ENCODE measurements around the gene USP6NL. TPM values are rescaled to one million over a fixed set of nuclear protein-coding genes. Genes with fewer than 3 reads are reported as not detected.
A peak's percentile ranks its signal among the peaks of the same experiment; 100 is the strongest.

USP6NL gene
- total RNA-seq, 4 donors from 2014 or later: 10.4 to 14.9 (median 13.2) TPM

DNA sequence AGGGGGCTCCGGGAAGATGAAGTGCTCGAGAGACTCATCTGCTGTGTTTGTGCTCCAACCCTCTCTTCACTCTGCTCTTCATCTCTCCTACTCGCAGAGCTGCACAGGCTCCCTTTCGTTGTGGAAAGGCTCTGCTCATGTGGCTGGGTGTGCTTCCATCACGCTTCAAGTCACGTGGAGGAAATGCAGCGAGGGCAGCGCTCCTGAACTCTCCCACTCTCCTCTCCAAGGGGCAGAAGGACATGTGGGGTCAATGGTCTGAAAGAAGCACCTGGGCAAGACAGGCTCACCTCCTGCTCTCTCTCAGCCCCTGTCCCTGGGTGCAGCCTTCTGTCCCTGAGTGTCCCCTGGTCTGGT is 72.6 kb downstream of the USP6NL start:
- TF ChIP-seq EP300 (IDR thresholded peaks at IDR 0.05) (no peak), POLR2A (IDR thresholded peaks at IDR 0.05; ENCODE audit: low read depth) (no peak), CTCF (IDR thresholded peaks at IDR 0.05) (no peak), POLR2AphosphoS5 (IDR thresholded peaks at IDR 0.05) (no peak)
- Histone ChIP-seq H3K27me3 (no peaks in the 10 kb centered on the region), H3K4me1 (peaks cover 0 to 5% (median under 1%) of the 10 kb centered on the region in 4 donors), H3K27ac (replicated peaks in 1 of 4) (no peak overlapping the region), H3K9me3 (no peaks in the 10 kb centered on the region), H3K4me3 (no peak overlapping the region), H3K36me3 (no peaks in the 10 kb centered on the region)
- intact Hi-C loops (cut with DNase I): no loop called here
- WGBS: 98% methylated on average over 8 of the region's 8 CpGs
- no peak for DNase-seq (ENCODE audit: extremely low spot score)

- no peak overlapping the region for H3K4me3 ChIP-seq
- TF ChIP-seq POLR2AphosphoS5 (IDR thresholded peaks at IDR 0.05) (no peak), EP300 (IDR thresholded peaks at IDR 0.05) (no peak), POLR2A (IDR thresholded peaks at IDR 0.05; ENCODE audit: low read depth) (no peak), CTCF (IDR thresholded peaks at IDR 0.05) (no peak)
- no peaks in the 10 kb centered on the region for H3K9me3 ChIP-seq
- 100% methylated on average over 1 of the region's 1 CpG for WGBS
- no peaks in the 10 kb centered on the region for H3K27me3 ChIP-seq
- H3K27ac ChIP-seq (replicated peaks in 1 of 4): no peak overlapping the region
- no peak for DNase-seq (ENCODE audit: extremely low spot score)
- no peaks in the 10 kb centered on the region for H3K36me3 ChIP-seq
- intact Hi-C loops (cut with DNase I): no loop called here
- peaks cover 0 to 15% (median 9%) of the 10 kb centered on the region in 4 donors for H3K4me1 ChIP-seq
Measured at GRCh38 chr10:11536228-11536627, 75.2 kb downstream of the USP6NL start.

DNA sequence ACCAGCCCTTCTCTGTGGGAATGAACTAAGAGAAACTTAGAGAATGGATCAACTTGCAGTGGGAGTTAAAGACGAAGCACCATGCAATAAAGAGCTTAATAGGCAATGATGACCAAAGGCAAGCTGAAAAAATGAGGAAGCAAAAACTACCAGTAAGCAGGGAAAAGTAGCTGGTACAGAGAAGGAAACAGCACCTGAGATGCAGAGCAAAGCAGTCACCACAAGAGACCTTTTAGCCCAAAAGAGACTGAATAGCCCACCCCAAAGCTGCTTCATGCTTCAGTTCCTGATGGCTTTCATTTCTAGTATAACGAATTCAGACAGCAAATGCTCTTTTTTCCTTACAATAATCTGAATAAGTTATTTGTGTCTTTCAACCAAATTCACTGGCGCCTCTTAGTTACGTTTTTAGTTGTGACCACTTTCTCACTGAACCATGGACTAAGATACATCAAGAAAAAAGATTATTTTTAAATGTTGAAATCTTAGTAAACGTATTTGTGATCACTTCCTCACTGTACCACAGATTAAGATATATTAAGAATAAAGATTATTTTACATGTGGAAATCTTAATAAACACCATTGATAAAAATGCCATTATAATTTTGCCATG is 76.0 kb downstream of the USP6NL start:
- Histone ChIP-seq H3K4me1 (peaks cover 0 to 15% (median 9%) of the 10 kb centered on the region in 4 donors), H3K9me3 (no peaks in the 10 kb centered on the region), H3K27ac (replicated peaks in 1 of 4) (no peak overlapping the region), H3K36me3 (no peaks in the 10 kb centered on the region), H3K27me3 (no peaks in the 10 kb centered on the region), H3K4me3 (no peak overlapping the region)
- TF ChIP-seq POLR2AphosphoS5 (IDR thresholded peaks at IDR 0.05) (no peak), EP300 (IDR thresholded peaks at IDR 0.05) (no peak), CTCF (IDR thresholded peaks at IDR 0.05) (no peak), POLR2A (IDR thresholded peaks at IDR 0.05; ENCODE audit: low read depth) (no peak)
- 83% methylated on average over 5 of the region's 5 CpGs for WGBS
- no peak for DNase-seq (ENCODE audit: extremely low spot score)
- intact Hi-C loops (cut with DNase I): no loop called here

- peaks cover 1 to 15% (median 14%) of the 10 kb centered on the region in 4 donors for H3K4me1 ChIP-seq
- no peaks in the 10 kb centered on the region for H3K9me3 ChIP-seq
- intact Hi-C loops (cut with DNase I): no loop called here
- TF ChIP-seq CTCF (IDR thresholded peaks at IDR 0.05): peak in 1 of 3 experiments; percentile 31
- no peak for TF ChIP-seq EP300 (IDR thresholded peaks at IDR 0.05)
- TF ChIP-seq POLR2A (IDR thresholded peaks at IDR 0.05; ENCODE audit: low read depth): no peak
- no peak for TF ChIP-seq POLR2AphosphoS5 (IDR thresholded peaks at IDR 0.05)
- no peak for DNase-seq (ENCODE audit: extremely low spot score)
- H3K27me3 ChIP-seq: no peaks in the 10 kb centered on the region
- no peak overlapping the region for H3K27ac ChIP-seq (replicated peaks in 1 of 4)
- no peak overlapping the region for H3K4me3 ChIP-seq
- H3K36me3 ChIP-seq: no peaks in the 10 kb centered on the region
Measured at GRCh38 chr10:11533328-11533781, 78.1 kb downstream of the USP6NL start.

- Histone ChIP-seq H3K27me3 (no peaks in the 10 kb centered on the region), H3K4me3 (peak overlapping the region in 2 of 4 donors; percentile 5 to 15), H3K27ac (replicated peaks in 1 of 4) (peak overlapping the region in 1 of 4 donors; percentile 23), H3K36me3 (no peaks in the 10 kb centered on the region), H3K4me1 (peaks cover 5 to 18% (median 17%) of the 10 kb centered on the region in 4 donors), H3K9me3 (no peaks in the 10 kb centered on the region)
- no peak for DNase-seq (ENCODE audit: extremely low spot score)
- WGBS: 65% methylated on average over 4 of the region's 4 CpGs
- TF ChIP-seq POLR2AphosphoS5 (IDR thresholded peaks at IDR 0.05) (no peak), CTCF (IDR thresholded peaks at IDR 0.05) (no peak), EP300 (IDR thresholded peaks at IDR 0.05) (no peak), POLR2A (IDR thresholded peaks at IDR 0.05; ENCODE audit: low read depth) (no peak)
- intact Hi-C loops (cut with DNase I): no loop called here
Measured at GRCh38 chr10:11532306-11532705, 79.1 kb downstream of the USP6NL start.

All from esophagus muscularis mucosa (tissue), 4 donors.